Astrocyte (in vitro differentiated cells and primary cell): ENCODE results near the gene TIGD7. TPM values are rescaled to one million over a fixed set of nuclear protein-coding genes. Genes with fewer than 3 reads are reported as not detected.

Experiments used
- DNase-seq: peaks from one replicate; pipeline ENCODE4 v3.0.0-alpha.2; 2010; ENCODE audit warnings: low read depth
- FAIRE-seq: peaks from 2 replicates; lab custom pipeline; 2011; peaks lifted over from hg19 to GRCh38; lab: Jason Lieb, UNC
- H2AFZ ChIP-seq: 2 replicates; pipeline ENCODE4 v1.6.0; 2012; ENCODE audit warnings: low read depth, low read length, inconsistent platforms
- H3K27ac ChIP-seq: 2 replicates; pipeline ENCODE4 v1.5.1; 2011; ENCODE audit warnings: low read depth, low read length, inconsistent platforms
- H3K27me3 ChIP-seq: 2 replicates; pipeline ENCODE4 v1.6.0; 2011; ENCODE audit warnings: low read length, inconsistent platforms; ENCODE audit not compliant: insufficient read depth
- H3K36me3 ChIP-seq: 2 replicates; pipeline ENCODE4 v1.5.1; 2011; ENCODE audit warnings: low read length, inconsistent platforms; ENCODE audit not compliant: insufficient read depth
- H3K4me1 ChIP-seq: 2 replicates; pipeline ENCODE4 v1.5.1; 2011; ENCODE audit warnings: low read length, inconsistent platforms; ENCODE audit not compliant: insufficient read depth
- H3K4me2 ChIP-seq: 2 replicates; pipeline ENCODE4 v1.6.0; 2012; ENCODE audit warnings: low read length, inconsistent platforms
- H3K4me3 ChIP-seq: 2 replicates; pipeline ENCODE4 v1.5.1; 2011; ENCODE audit warnings: low read depth, mild to moderate bottlenecking, low read length, inconsistent platforms; ENCODE audit not compliant: insufficient read depth
- H3K79me2 ChIP-seq: 2 replicates; pipeline ENCODE4 v1.6.0; 2012; ENCODE audit warnings: mild to moderate bottlenecking, low read length, inconsistent platforms; ENCODE audit not compliant: insufficient read depth
- H3K9ac ChIP-seq: 2 replicates; pipeline ENCODE4 v1.6.0; 2012; ENCODE audit warnings: mild to moderate bottlenecking, low read length, inconsistent platforms
- H3K9me3 ChIP-seq: 2 replicates; pipeline ENCODE4 v1.5.1; 2012; ENCODE audit warnings: low read depth, mild to moderate bottlenecking, low read length, inconsistent platforms; ENCODE audit not compliant: insufficient read depth
- H4K20me1 ChIP-seq: 2 replicates; pipeline ENCODE4 v1.6.0; 2012; ENCODE audit warnings: low read length, inconsistent platforms; ENCODE audit not compliant: insufficient read depth
- H3K27ac Mint-ChIP-seq: one replicate; pipeline ENCODE4 v1.8.0; 2021; ENCODE audit warnings: mild to moderate bottlenecking, mixed read lengths; ENCODE audit not compliant: unreplicated experiment
- H3K27me3 Mint-ChIP-seq: one replicate; pipeline ENCODE4 v1.8.0; 2021; ENCODE audit warnings: low read depth, mixed read lengths; ENCODE audit not compliant: unreplicated experiment
- H3K36me3 Mint-ChIP-seq: one replicate; pipeline ENCODE4 v1.8.0; 2021; ENCODE audit warnings: low read depth, mixed read lengths; ENCODE audit not compliant: unreplicated experiment
- H3K4me1 Mint-ChIP-seq: one replicate; pipeline ENCODE4 v1.8.0; 2021; ENCODE audit warnings: low read depth, mixed read lengths; ENCODE audit not compliant: unreplicated experiment
- H3K4me3 Mint-ChIP-seq: one replicate; pipeline ENCODE4 v1.8.0; 2021; ENCODE audit warnings: mild to moderate bottlenecking, moderate library complexity, mixed read lengths; ENCODE audit not compliant: unreplicated experiment
- H3K9me3 Mint-ChIP-seq: one replicate; pipeline ENCODE4 v1.8.0; 2021; ENCODE audit warnings: mild to moderate bottlenecking, mixed read lengths; ENCODE audit not compliant: unreplicated experiment
- CTCF ChIP-seq: IDR thresholded peaks from 2 replicates; pipeline ENCODE4 v1.5.1; 2011; ENCODE audit warnings: low read depth, mild to moderate bottlenecking, inconsistent platforms, low read length, moderate library complexity; ENCODE audit not compliant: insufficient read depth
- EZH2 ChIP-seq: IDR thresholded peaks from 2 replicates; pipeline ENCODE4 v1.6.1; 2012; ENCODE audit warnings: mild to moderate bottlenecking, low read length, inconsistent platforms; ENCODE audit not compliant: insufficient read depth
- total RNA-seq: library from RNA; stranded (reverse); gene quantifications from 2 replicates; pipeline ENCODE4 v1.2.1, GENCODE V29; 2021

Gene TIGD7
- total RNA-seq, 1 donor from 2014 or later = 4.5 TPM

GRCh38 chr16:3295209-3295608 lies 10.0 kb downstream of the TIGD7 start:
- H3K27me3 Mint-ChIP-seq = no peaks in the 10 kb centered on the region
- no peak overlapping the region for H3K4me3 Mint-ChIP-seq
- no peak overlapping the region for H3K27ac Mint-ChIP-seq
- no peak for TF ChIP-seq EZH2
- TF ChIP-seq CTCF = no peak
- peaks cover 11% of the 10 kb centered on the region for H3K4me1 Mint-ChIP-seq
- Histone ChIP-seq H3K36me3 (peaks cover 29% of the 10 kb centered on the region), H3K9ac (no peak overlapping the region), H3K79me2 (peaks cover 37% of the 10 kb centered on the region), H4K20me1 (peaks cover 25% of the 10 kb centered on the region), H2AFZ (no peak overlapping the region), H3K4me1 (no peaks in the 10 kb centered on the region), H3K4me3 (no peak overlapping the region), H3K27me3 (no peaks in the 10 kb centered on the region), H3K27ac (no peak overlapping the region), H3K4me2 (no peak overlapping the region), H3K9me3 (peaks cover 46% of the 10 kb centered on the region)
- FAIRE-seq (no peak), DNase-seq (no peak)
- H3K9me3 Mint-ChIP-seq = peaks cover 55% of the 10 kb centered on the region
- H3K36me3 Mint-ChIP-seq = peaks cover 66% of the 10 kb centered on the region

GRCh38 chr16:3292604-3293003 lies 12.6 kb downstream of the TIGD7 start:
- Histone ChIP-seq H3K27me3 (no peaks in the 10 kb centered on the region), H3K36me3 (peaks cover 38% of the 10 kb centered on the region), H3K4me1 (no peaks in the 10 kb centered on the region), H3K9me3 (peaks cover 61% of the 10 kb centered on the region), H3K4me3 (no peak overlapping the region), H3K27ac (no peak overlapping the region), H3K79me2 (peaks cover 58% of the 10 kb centered on the region), H3K9ac (no peak overlapping the region), H3K4me2 (no peak overlapping the region), H2AFZ (no peak overlapping the region), H4K20me1 (peaks cover 36% of the 10 kb centered on the region)
- DNase-seq (peak; percentile 49), FAIRE-seq (no peak)
- peak overlapping the region; percentile 9 for H3K4me3 Mint-ChIP-seq
- H3K27me3 Mint-ChIP-seq = no peaks in the 10 kb centered on the region
- no peak overlapping the region for H3K27ac Mint-ChIP-seq
- no peak for TF ChIP-seq CTCF
- no peak for TF ChIP-seq EZH2
- peaks cover 11% of the 10 kb centered on the region for H3K4me1 Mint-ChIP-seq
- peaks cover 61% of the 10 kb centered on the region for H3K9me3 Mint-ChIP-seq
- H3K36me3 Mint-ChIP-seq = peaks cover 76% of the 10 kb centered on the region

GRCh38 chr16:3289998-3290673 lies 15.1 kb downstream of the TIGD7 start:
- FAIRE-seq (no peak), DNase-seq (no peak)
- peaks cover 49% of the 10 kb centered on the region for H3K36me3 ChIP-seq
- Mint-ChIP-seq H3K27me3 (no peaks in the 10 kb centered on the region), H3K4me3 (no peak overlapping the region), H3K4me1 (peaks cover 20% of the 10 kb centered on the region), H3K9me3 (peaks cover 55% of the 10 kb centered on the region), H3K27ac (no peak overlapping the region), H3K36me3 (peaks cover 79% of the 10 kb centered on the region)
- H3K27ac ChIP-seq = no peak overlapping the region
- H3K4me3 ChIP-seq = no peak overlapping the region
- no peak overlapping the region for H3K4me2 ChIP-seq
- H3K9me3 ChIP-seq = peaks cover 52% of the 10 kb centered on the region
- H3K4me1 ChIP-seq = peaks cover 1% of the 10 kb centered on the region
- no peaks in the 10 kb centered on the region for H3K27me3 ChIP-seq
- no peak for TF ChIP-seq EZH2
- no peak overlapping the region for H2AFZ ChIP-seq
- H3K79me2 ChIP-seq = peaks cover 74% of the 10 kb centered on the region
- peaks cover 46% of the 10 kb centered on the region for H4K20me1 ChIP-seq
- no peak overlapping the region for H3K9ac ChIP-seq
